NCI-H1436 treated with DMSO at 0.1 percent for 48 hours (cell line): ENCODE results near the gene LCLAT1.

Experiments used
- DNase-seq: peaks from one replicate; lab custom pipeline; 2025; lab: John Stamatoyannopoulos, UW

Gene LCLAT1

GRCh38 chr2:30516166-30516565, 69.1 kb downstream of the LCLAT1 start:
- DNase-seq = no peak

GRCh38 chr2:30519796-30520195, 72.8 kb downstream of the LCLAT1 start:
- DNase-seq = no peak

- DNase-seq = no peak
Measured at GRCh38 chr2:30522421-30522820, 75.4 kb downstream of the LCLAT1 start.

- DNase-seq = no peak
Measured at GRCh38 chr2:30527411-30527810, 80.4 kb downstream of the LCLAT1 start.

- DNase-seq = no peak
Measured at GRCh38 chr2:30527859-30528258, 80.8 kb downstream of the LCLAT1 start.

- DNase-seq = no peak
Measured at GRCh38 chr2:30530346-30530745, 83.3 kb downstream of the LCLAT1 start.

GRCh38 chr2:30541680-30542079, 94.6 kb downstream of the LCLAT1 start:
- DNase-seq = no peak

- DNase-seq = no peak
Measured at GRCh38 chr2:30545875-30546274, 98.8 kb downstream of the LCLAT1 start.

- DNase-seq = no peak
Measured at GRCh38 chr2:30548386-30548785, 101.3 kb downstream of the LCLAT1 start.

- DNase-seq = no peak
Measured at GRCh38 chr2:30549096-30549495, 102.0 kb downstream of the LCLAT1 start.

- DNase-seq = no peak
Measured at GRCh38 chr2:30559544-30560275, 112.7 kb downstream of the LCLAT1 start.

- no peak for DNase-seq
Measured at GRCh38 chr2:30561349-30561748, 114.3 kb downstream of the LCLAT1 start.

GRCh38 chr2:30565851-30566358, 118.9 kb downstream of the LCLAT1 start:
- no peak for DNase-seq

- DNase-seq = no peak
Measured at GRCh38 chr2:30566631-30567030, 119.6 kb downstream of the LCLAT1 start.

- DNase-seq = no peak
Measured at GRCh38 chr2:30567317-30567716, 120.3 kb downstream of the LCLAT1 start.

- no peak for DNase-seq
Measured at GRCh38 chr2:30569946-30570345, 122.9 kb downstream of the LCLAT1 start.

- no peak for DNase-seq
Measured at GRCh38 chr2:30577151-30577550, 130.1 kb downstream of the LCLAT1 start.

GRCh38 chr2:30580391-30580790, 133.3 kb downstream of the LCLAT1 start:
- DNase-seq = no peak

- DNase-seq = no peak
Measured at GRCh38 chr2:30582521-30582920, 135.5 kb downstream of the LCLAT1 start.

- DNase-seq = no peak
Measured at GRCh38 chr2:30583204-30583749, 136.2 kb downstream of the LCLAT1 start.

- no peak for DNase-seq
Measured at GRCh38 chr2:30584116-30584515, 137.1 kb downstream of the LCLAT1 start.

GRCh38 chr2:30588994-30589393, 141.9 kb downstream of the LCLAT1 start:
- DNase-seq = no peak

- no peak for DNase-seq
Measured at GRCh38 chr2:30590407-30590806, 143.4 kb downstream of the LCLAT1 start.

GRCh38 chr2:30591186-30591585, 144.1 kb downstream of the LCLAT1 start:
- DNase-seq = no peak
